Psoas muscle (tissue), 8 donors: ENCODE measurements around the gene MAN2A2. TPM values are rescaled to one million over a fixed set of nuclear protein-coding genes. Genes with fewer than 3 reads are reported as not detected.

Experiments
- ATAC-seq, 4 donors: fragments of 200-7000 bp; cut with Tn5 transposase; one replicate each; pipeline ENCODE4 v1.9.1; 2020; ENCODE audit warnings: moderate library complexity in 3 of 4, mild to moderate bottlenecking in 2 of 4
- DNase-seq, 2 donors: peaks; one replicate each; pipeline ENCODE4 v3.0.0-alpha.2; 2020
- H3K27ac ChIP-seq: fragments of 200-600 bp; one replicate; pipeline ENCODE4 v1.8.0; 2022
- H3K27me3 ChIP-seq, 3 donors: fragments of 200-600 bp in 1 of 3; one replicate each; pipeline versions ENCODE4 v1.6.1 to v1.8.0; 2013 to 2022; ENCODE audit warnings: low read length in 2 of 3, mild to moderate bottlenecking in 2 of 3, moderate library complexity in 1 of 3; ENCODE audit not compliant: insufficient read depth in 3 of 3
- H3K36me3 ChIP-seq, 2 donors: fragments of 200-600 bp in 1 of 2; one replicate each; pipeline versions ENCODE4 v1.6.1 to v1.8.0; 2013 to 2022; ENCODE audit warnings: low read depth in 1 of 2, mild to moderate bottlenecking in 1 of 2, moderate library complexity in 1 of 2; ENCODE audit not compliant: insufficient read depth in 1 of 2
- H3K4me1 ChIP-seq: fragments of 200-600 bp; one replicate; pipeline ENCODE4 v1.8.0; 2022
- H3K4me3 ChIP-seq: fragments of 200-600 bp; one replicate; pipeline ENCODE4 v1.8.0; 2022; ENCODE audit warnings: mild to moderate bottlenecking
- H3K9me3 ChIP-seq: fragments of 200-600 bp; one replicate; pipeline ENCODE4 v1.8.0; 2022
- WGBS, 3 donors: extraction: QIAGEN DNeasy Blood & Tissue Kit; methylation state at CpG; one replicate each; pipeline versions ENCODE4 v1.1.6 to v1.1.7; 2013; 5-methylcytosine and 5-hydroxymethylcytosine counted together
- intact Hi-C, 2 donors: fragments of 100-400 bp; cut with DNase I; formaldehyde crosslinking; loops; one replicate each; pipeline versions ENCODE4 v1.11.0 to v1.14.2; 2022
- polyA plus RNA-seq, 3 donors: library from polyadenylated mRNA; stranded (reverse); fragments of 200-250 nt; gene quantifications; one replicate each; pipeline ENCODE4 v1.2.3, GENCODE V29; 2013
- total RNA-seq, 4 donors: library from RNA; stranded (reverse); fragmentation: NEBNext Ultra II Directional in 2 of 4; extraction: Animal tissue kit (Norgen Biotek cat#: 25700) in 2 of 4; gene quantifications; one replicate each; pipeline versions ENCODE4 v1.2.1 to v1.2.4, GENCODE V29; 2021 to 2023
- TF ChIP-seq, protein P1 (sequence below): fragments of 200-600 bp; IDR thresholded peaks from one replicate; pipeline ENCODE4 v1.8.0; 2022; ENCODE audit warnings: antibody characterized with exemption
- donor health status: healthy with polysubstance abuse.
- donor health status: DM: no; HTN: no; CAD: no; lungs with moderate emphysema.
- donor health status: Bipolar disorder and iron deficiency.
- donor health status: healthy.
- donor health status: DM: yes; HTN: yes; CAD: no.
- donor health status: DM: no; HTN: no; CAD: no.
- donor health status: DM: no; HTN: no; CAD: no.
- donor health status: DM: yes; HTN: yes; CAD: no.

MAN2A2 gene
- total and polyA plus RNA-seq, 7 donors: 22.9 to 127 (median 111) TPM

DNA sequence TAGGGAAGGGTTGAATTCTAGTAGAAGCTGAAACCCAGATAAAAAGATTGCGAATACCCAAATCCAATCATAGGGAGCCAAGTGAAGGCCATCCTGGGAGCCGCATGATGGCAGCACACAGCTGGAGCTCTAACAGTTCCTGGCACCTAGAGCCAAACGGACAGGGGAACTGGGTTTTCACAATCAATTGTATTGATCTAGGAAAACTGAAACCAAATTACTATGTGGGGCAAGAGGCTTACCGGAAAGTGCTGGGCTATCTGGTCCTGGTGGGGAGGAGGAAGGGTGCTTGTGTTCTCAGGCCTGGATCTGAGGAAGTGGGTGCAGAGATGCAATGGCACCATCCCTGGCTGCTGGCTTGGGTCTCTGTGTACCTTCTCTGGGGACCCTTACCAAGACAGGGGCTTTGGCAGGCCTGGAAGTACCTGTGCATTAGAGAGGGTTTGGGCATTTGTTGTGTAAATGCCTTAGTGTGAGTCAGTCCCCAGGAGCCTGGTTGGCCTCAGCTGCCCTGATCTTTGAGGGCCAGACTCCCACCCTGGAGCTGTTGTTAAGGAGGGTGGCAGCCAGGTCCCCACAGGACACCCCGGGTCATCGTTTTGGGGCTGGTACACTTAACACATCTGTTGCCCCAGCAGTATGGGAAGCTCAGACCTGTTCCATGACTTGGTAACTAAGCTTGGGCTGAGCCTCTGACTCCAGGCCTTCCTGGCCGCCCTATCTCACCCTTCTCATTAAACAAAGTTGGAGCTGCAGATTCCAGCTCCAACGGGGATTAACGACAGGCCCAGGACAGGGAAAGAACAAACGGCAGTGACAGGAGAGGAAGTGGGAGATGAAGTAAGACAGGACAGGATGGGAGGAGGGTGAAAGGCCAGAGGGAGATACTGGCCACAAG, 43.6 kb upstream of the MAN2A2 start:
- H3K4me1 ChIP-seq: no peaks in the 10 kb centered on the region
- H3K27me3 ChIP-seq: no peaks in the 10 kb centered on the region
- TF ChIP-seq, protein P1, sequence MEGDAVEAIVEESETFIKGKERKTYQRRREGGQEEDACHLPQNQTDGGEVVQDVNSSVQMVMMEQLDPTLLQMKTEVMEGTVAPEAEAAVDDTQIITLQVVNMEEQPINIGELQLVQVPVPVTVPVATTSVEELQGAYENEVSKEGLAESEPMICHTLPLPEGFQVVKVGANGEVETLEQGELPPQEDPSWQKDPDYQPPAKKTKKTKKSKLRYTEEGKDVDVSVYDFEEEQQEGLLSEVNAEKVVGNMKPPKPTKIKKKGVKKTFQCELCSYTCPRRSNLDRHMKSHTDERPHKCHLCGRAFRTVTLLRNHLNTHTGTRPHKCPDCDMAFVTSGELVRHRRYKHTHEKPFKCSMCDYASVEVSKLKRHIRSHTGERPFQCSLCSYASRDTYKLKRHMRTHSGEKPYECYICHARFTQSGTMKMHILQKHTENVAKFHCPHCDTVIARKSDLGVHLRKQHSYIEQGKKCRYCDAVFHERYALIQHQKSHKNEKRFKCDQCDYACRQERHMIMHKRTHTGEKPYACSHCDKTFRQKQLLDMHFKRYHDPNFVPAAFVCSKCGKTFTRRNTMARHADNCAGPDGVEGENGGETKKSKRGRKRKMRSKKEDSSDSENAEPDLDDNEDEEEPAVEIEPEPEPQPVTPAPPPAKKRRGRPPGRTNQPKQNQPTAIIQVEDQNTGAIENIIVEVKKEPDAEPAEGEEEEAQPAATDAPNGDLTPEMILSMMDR: peak; percentile 10
- no peak overlapping the region for H3K27ac ChIP-seq
- no peaks in the 10 kb centered on the region for H3K9me3 ChIP-seq
- peak in 1 of 4 donors; percentile 60 for ATAC-seq
- intact Hi-C loops: no loop called here
- H3K4me3 ChIP-seq: no peak overlapping the region
- H3K36me3 ChIP-seq: no peaks in the 10 kb centered on the region
- WGBS, 3 donors: 64 to 77% (median 66%) methylated on average over 10 of the region's 10 CpGs
- DNase-seq: no peak

DNA sequence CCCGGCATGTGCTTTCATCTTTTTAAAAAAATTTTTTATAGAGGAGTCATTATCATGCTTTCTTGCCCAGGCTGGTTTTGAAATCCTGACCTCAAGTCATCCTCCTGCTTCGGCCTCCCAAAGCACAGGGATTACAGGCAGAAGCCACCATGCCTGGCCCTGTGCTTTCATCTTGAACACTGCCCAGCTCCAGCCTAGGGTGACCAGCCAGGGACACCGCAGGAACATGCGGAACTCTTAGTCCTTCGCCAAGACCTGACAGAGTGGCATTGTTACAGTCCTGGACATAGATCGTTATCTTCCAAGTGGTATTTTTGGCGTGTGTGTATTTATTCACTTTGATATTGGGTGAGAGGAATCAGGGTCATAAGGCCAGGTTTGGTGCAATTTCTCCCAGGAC, 42.7 kb upstream of the MAN2A2 start:
- TF ChIP-seq, protein P1: no peak
- intact Hi-C loops: no loop called here
- Histone ChIP-seq H3K4me1 (no peaks in the 10 kb centered on the region), H3K27ac (no peak overlapping the region), H3K27me3 (no peaks in the 10 kb centered on the region), H3K4me3 (no peak overlapping the region), H3K36me3 (no peaks in the 10 kb centered on the region), H3K9me3 (no peaks in the 10 kb centered on the region)
- 43 to 66% (median 48%) methylated on average over 7 of the region's 7 CpGs for WGBS, 3 donors
- DNase-seq (no peak), ATAC-seq (no peak)

DNA sequence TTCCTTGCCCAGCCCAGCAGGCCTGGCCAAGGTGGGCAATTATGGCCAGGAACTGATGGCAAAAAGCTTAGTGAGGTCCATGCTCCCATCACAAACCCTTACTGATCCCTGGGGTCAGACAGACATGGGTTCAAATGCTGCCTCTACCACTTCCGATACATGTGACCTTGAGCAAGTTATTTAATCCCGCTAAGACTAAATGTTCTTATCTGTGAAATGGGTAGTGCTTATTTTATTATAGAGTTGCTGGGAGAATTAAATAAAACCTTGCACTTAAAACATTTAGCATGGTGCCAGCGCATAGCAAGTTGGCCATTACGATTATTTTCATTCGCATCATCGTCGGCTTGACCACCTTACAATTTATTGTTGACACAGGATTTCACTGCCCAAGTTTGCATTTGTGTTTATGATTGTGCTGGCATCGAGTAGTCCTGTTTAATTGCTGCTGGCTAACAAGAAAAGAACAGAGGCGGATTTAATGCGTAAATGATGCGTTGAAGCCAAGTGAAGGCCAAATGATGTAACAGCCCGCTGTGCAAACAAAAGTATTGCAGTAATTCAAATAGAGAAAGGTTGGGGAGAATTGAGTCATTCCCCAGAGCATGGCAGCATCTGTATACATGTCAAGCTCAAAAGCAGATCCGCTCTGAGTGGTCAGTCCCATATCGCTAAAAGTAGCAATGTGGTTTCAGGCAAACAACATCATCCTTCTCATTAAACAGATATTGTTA, 42.0 kb upstream of the MAN2A2 start:
- no peak for ATAC-seq
- 94% methylated on average over 14 of the region's 14 CpGs for WGBS, 3 donors
- Histone ChIP-seq H3K27me3 (no peaks in the 10 kb centered on the region), H3K27ac (no peak overlapping the region), H3K4me3 (no peak overlapping the region), H3K4me1 (no peaks in the 10 kb centered on the region), H3K36me3 (no peaks in the 10 kb centered on the region), H3K9me3 (no peaks in the 10 kb centered on the region)
- no peak for DNase-seq
- intact Hi-C loops: no loop called here
- TF ChIP-seq, protein P1: no peak

DNA sequence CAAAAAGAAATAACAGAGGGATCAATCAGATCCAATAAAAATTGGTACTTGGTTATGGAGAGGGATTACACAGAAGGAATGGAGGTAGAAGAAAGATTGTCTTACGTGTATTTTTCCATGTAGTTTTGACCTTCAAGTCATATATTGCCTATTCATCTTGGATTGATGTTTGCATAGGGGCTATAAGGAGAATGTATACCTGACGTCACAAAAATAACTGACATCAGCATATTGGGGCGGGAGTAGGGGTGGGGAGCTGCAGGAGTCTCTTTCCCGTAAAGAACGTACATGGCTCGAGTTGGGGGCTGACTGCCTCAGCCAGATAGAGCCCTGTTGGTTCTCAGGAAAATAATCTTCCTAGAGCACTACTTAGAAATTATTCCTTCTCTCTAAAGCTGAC, 40.6 kb upstream of the MAN2A2 start:
- no peak for DNase-seq
- TF ChIP-seq, protein P1: no peak
- intact Hi-C loops: no loop called here
- 85 to 96% (median 90%) methylated on average over 6 of the region's 6 CpGs for WGBS, 3 donors
- no peaks in the 10 kb centered on the region for H3K36me3 ChIP-seq
- no peaks in the 10 kb centered on the region for H3K27me3 ChIP-seq
- no peak overlapping the region for H3K4me3 ChIP-seq
- no peak for ATAC-seq
- no peak overlapping the region for H3K27ac ChIP-seq
- no peaks in the 10 kb centered on the region for H3K9me3 ChIP-seq
- H3K4me1 ChIP-seq: no peaks in the 10 kb centered on the region
